ENCODE results near the gene MCF2L. TPM values are rescaled to one million over a fixed set of nuclear protein-coding genes. Genes with fewer than 3 reads are reported as not detected.

MCF2L gene
- total and polyA plus RNA-seq, 9 of the 15 experiments (the other 6 are each of a cell fraction or from before 2014, with no cell fraction given) = 0.05 to 0.25 (median 0.18) TPM; not detected in 5

- Histone ChIP-seq H2AFZ (ENCODE audit: low read depth, low read length) (no peak overlapping the region), H3K9me1 (ENCODE audit: control insufficient read depth, insufficient read depth, low read length) (no peaks in the 10 kb centered on the region), H3K4me3 (no peak overlapping the region), H3K9me3 (replicated peaks; ENCODE audit: control insufficient read depth, insufficient read depth, low read depth, low read length) (no peaks in the 10 kb centered on the region), H3K27me3 (ENCODE audit: control insufficient read depth in 2 of 2, insufficient read depth in 2 of 2, low read length in 2 of 2) (peaks cover 0 to 83% of the 10 kb centered on the region in 2 experiments; a peak in 4 of 5 replicates), H3K79me2 (ENCODE audit: control insufficient read depth, insufficient read depth, low read length) (no peaks in the 10 kb centered on the region), H3K36me3 (ENCODE audit: control insufficient read depth, insufficient read depth, low read length) (no peaks in the 10 kb centered on the region), H4K20me1 (replicated peaks; ENCODE audit: control insufficient read depth, insufficient read depth, low read length) (no peaks in the 10 kb centered on the region), H3K4me1 (replicated peaks in 1 of 2; ENCODE audit: control insufficient read depth in 2 of 2, insufficient read depth in 2 of 2, low read length in 2 of 2) (peaks cover 0 to 16% of the 10 kb centered on the region in 2 experiments; a peak in 2 of 5 replicates), H3K4me2 (ENCODE audit: insufficient read depth, low read length) (no peak overlapping the region), H3K27ac (ENCODE audit: extremely low read depth, low read depth, low read length) (no peak overlapping the region; the same call in 2 of the 3 replicates), H3K9ac (ENCODE audit: insufficient read depth in 1 of 2, low read depth in 2 of 2, low read length in 2 of 2) (no peak overlapping the region)
- in situ Hi-C loops (cut with MboI) (no loop called here), intact Hi-C loops (cut with micrococcal nuclease) (no loop called here)
- ChIA-PET CTCF (ENCODE audit: low intra/inter-chr PET ratio) (no interaction called here), POLR2A (no interaction called here)
- ATAC-seq (no peak), DNase-seq (ENCODE audit: extremely low read depth in 1 of 4, low spot score in 3 of 4) (no peak), FAIRE-seq (no peak)
- no TSS peak for BruUV-seq (replicated peaks)
- 11% methylated on average over 14 of the region's 16 CpGs for WGBS (ENCODE audit: insufficient coverage, low coverage, missing lambda C conversion rate)
- TF ChIP-seq GTF2E2 (tag; IDR thresholded peaks at IDR 0.05) (no peak), KDM1A (IDR thresholded peaks at IDR 0.05) (peak in 1 of 2 experiments; percentile 83; a peak in 2 of 4 replicates)
These were observed 150.3 kb downstream of the MCF2L start for GRCh38 chr13:113119166-113119821.

DNA sequence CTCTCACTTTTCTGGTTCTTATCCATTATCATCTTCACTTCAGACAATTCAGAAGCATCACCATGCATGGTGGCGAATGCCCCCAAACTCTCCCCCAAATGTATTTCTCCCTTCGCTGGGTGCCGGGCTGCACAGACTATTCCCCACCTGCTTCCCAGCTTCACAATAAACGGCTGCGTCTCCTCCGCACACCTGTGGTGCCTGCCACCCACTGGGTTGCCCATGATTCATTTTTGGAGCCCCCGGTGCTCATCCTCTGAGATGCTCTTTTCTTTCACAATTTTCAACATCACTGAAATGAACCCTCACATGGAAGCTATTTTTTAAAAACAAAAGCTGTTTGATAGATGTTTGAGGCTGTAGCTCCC is 150.8 kb downstream of the MCF2L start:
- 13% methylated on average over 7 of the region's 7 CpGs for WGBS (ENCODE audit: insufficient coverage, low coverage, missing lambda C conversion rate)
- Histone ChIP-seq H2AFZ (ENCODE audit: low read depth, low read length) (no peak overlapping the region), H3K27me3 (ENCODE audit: control insufficient read depth in 2 of 2, insufficient read depth in 2 of 2, low read length in 2 of 2) (peaks cover 0 to 83% of the 10 kb centered on the region in 2 experiments; a peak in 4 of 5 replicates), H4K20me1 (replicated peaks; ENCODE audit: control insufficient read depth, insufficient read depth, low read length) (no peaks in the 10 kb centered on the region), H3K9me3 (replicated peaks; ENCODE audit: control insufficient read depth, insufficient read depth, low read depth, low read length) (no peaks in the 10 kb centered on the region), H3K4me3 (no peak overlapping the region), H3K9ac (ENCODE audit: insufficient read depth in 1 of 2, low read depth in 2 of 2, low read length in 2 of 2) (no peak overlapping the region), H3K4me1 (replicated peaks in 1 of 2; ENCODE audit: control insufficient read depth in 2 of 2, insufficient read depth in 2 of 2, low read length in 2 of 2) (peaks cover 0 to 16% of the 10 kb centered on the region in 2 experiments; a peak in 2 of 5 replicates), H3K36me3 (ENCODE audit: control insufficient read depth, insufficient read depth, low read length) (no peaks in the 10 kb centered on the region), H3K27ac (ENCODE audit: extremely low read depth, low read depth, low read length) (no peak overlapping the region), H3K9me1 (ENCODE audit: control insufficient read depth, insufficient read depth, low read length) (no peaks in the 10 kb centered on the region), H3K4me2 (ENCODE audit: insufficient read depth, low read length) (no peak overlapping the region), H3K79me2 (ENCODE audit: control insufficient read depth, insufficient read depth, low read length) (no peaks in the 10 kb centered on the region)
- BruUV-seq (replicated peaks) = no TSS peak
- FAIRE-seq (no peak), DNase-seq (ENCODE audit: extremely low read depth in 1 of 4, low spot score in 3 of 4) (no peak), ATAC-seq (no peak)
- intact Hi-C loops (cut with micrococcal nuclease) = no loop called here
- ChIA-PET POLR2A (no interaction called here), CTCF (ENCODE audit: low intra/inter-chr PET ratio) (no interaction called here)
- TF ChIP-seq ZNF586 (CRISPR knock-in tag; conservative IDR thresholded peaks at IDR 0.05) (no peak), POU5F1 (IDR thresholded peaks at IDR 0.05; ENCODE audit: borderline replicate concordance, low read depth, low read length, partially characterized antibody) (no peak), NCOA2 (IDR thresholded peaks at IDR 0.05; ENCODE audit: partially characterized antibody in 2 of 2) (no peak), PCBP2 (IDR thresholded peaks at IDR 0.05; ENCODE audit: low read depth, low read length, poor library complexity, severe bottlenecking) (no peak), IRF1 (CRISPR knock-in tag; IDR thresholded peaks at IDR 0.05; ENCODE audit: borderline replicate concordance) (no peak), ZNF507 (tag; conservative IDR thresholded peaks at IDR 0.05) (no peak), CREBBP (IDR thresholded peaks at IDR 0.05; ENCODE audit: low read depth, low read length) (no peak), MAX (CRISPR knock-in tag; IDR thresholded peaks at IDR 0.05) (no peak), FOXJ2 (tag; IDR thresholded peaks at IDR 0.05) (no peak), SETDB1 (IDR thresholded peaks at IDR 0.05; ENCODE audit: low read length) (no peak), SMARCC2 (IDR thresholded peaks at IDR 0.05; ENCODE audit: low read depth) (no peak)
- in situ Hi-C loops (cut with MboI) = no loop called here

All from K562 (cell line).